IMR-90 (cell line): ENCODE results near the gene CDC42BPA.

Source experiments
- BHLHE40 ChIP-seq: fragments of 150-350 bp; IDR thresholded peaks from 2 replicates; pipeline ENCODE4 v1.6.1; 2016; ENCODE audit warnings: mild to moderate bottlenecking, low read depth, low read length
- CEBPB ChIP-seq: IDR thresholded peaks from 2 replicates; pipeline ENCODE4 v1.6.1; 2012; ENCODE audit warnings: low read depth, low read length, improper control_type of control experiment
- FOS ChIP-seq: fragments of 150-350 bp; IDR thresholded peaks from 2 replicates; pipeline ENCODE4 v1.6.1; 2016; ENCODE audit warnings: low read depth, low read length
- MAFK ChIP-seq: IDR thresholded peaks from 2 replicates; pipeline ENCODE4 v1.6.1; 2012; ENCODE audit warnings: low read depth, low read length, improper control_type of control experiment
- MAZ ChIP-seq: IDR thresholded peaks from 2 replicates; pipeline ENCODE4 v1.6.1; 2012; ENCODE audit warnings: low read depth, mild to moderate bottlenecking, low read length, improper control_type of control experiment, moderate library complexity, borderline replicate concordance
- MXI1 ChIP-seq: IDR thresholded peaks from 2 replicates; pipeline ENCODE4 v1.6.1; 2012; ENCODE audit warnings: low read depth, mild to moderate bottlenecking, low read length, moderate library complexity, borderline replicate concordance
- NFE2L2 ChIP-seq: fragments of 150-350 bp; IDR thresholded peaks from 2 replicates; pipeline ENCODE4 v1.6.1; 2016; ENCODE audit warnings: low read depth, mild to moderate bottlenecking, low read length
- POLR2A ChIP-seq: IDR thresholded peaks from 2 replicates; pipeline ENCODE4 v1.6.1; 2012; ENCODE audit warnings: mild to moderate bottlenecking, low read depth, low read length
- RCOR1 ChIP-seq: IDR thresholded peaks from 2 replicates; pipeline ENCODE4 v1.6.1; 2012; ENCODE audit warnings: mild to moderate bottlenecking, low read length, improper control_type of control experiment; ENCODE audit not compliant: insufficient replicate concordance
- RFX5 ChIP-seq: IDR thresholded peaks from 2 replicates; pipeline ENCODE4 v1.8.0; 2012; ENCODE audit warnings: low read depth, mild to moderate bottlenecking, low read length, moderate library complexity
- SMC3 ChIP-seq: fragments of 150-350 bp; IDR thresholded peaks from 2 replicates; pipeline ENCODE4 v1.6.1; 2016; ENCODE audit warnings: low read depth, mild to moderate bottlenecking, antibody characterized with exemption, low read length, moderate library complexity
- TF ChIP-seq, protein P1 (sequence below): conservative IDR thresholded peaks from 2 replicates; pipeline ENCODE4 v1.5.1; 2012; ENCODE audit warnings: mild to moderate bottlenecking, low read depth, low read length, improper control_type of control experiment
- TF ChIP-seq, protein P2 (sequence below): fragments of 150-350 bp; IDR thresholded peaks from 2 replicates; pipeline ENCODE4 v1.6.1; 2017; ENCODE audit warnings: mild to moderate bottlenecking, antibody characterized with exemption, low read length, low read depth
- TF ChIP-seq, protein P3 (sequence below): fragments of 150-350 bp; IDR thresholded peaks from 2 replicates; pipeline ENCODE4 v1.6.1; 2016; ENCODE audit warnings: low read depth, mild to moderate bottlenecking, low read length, moderate library complexity, borderline replicate concordance

DNA sequence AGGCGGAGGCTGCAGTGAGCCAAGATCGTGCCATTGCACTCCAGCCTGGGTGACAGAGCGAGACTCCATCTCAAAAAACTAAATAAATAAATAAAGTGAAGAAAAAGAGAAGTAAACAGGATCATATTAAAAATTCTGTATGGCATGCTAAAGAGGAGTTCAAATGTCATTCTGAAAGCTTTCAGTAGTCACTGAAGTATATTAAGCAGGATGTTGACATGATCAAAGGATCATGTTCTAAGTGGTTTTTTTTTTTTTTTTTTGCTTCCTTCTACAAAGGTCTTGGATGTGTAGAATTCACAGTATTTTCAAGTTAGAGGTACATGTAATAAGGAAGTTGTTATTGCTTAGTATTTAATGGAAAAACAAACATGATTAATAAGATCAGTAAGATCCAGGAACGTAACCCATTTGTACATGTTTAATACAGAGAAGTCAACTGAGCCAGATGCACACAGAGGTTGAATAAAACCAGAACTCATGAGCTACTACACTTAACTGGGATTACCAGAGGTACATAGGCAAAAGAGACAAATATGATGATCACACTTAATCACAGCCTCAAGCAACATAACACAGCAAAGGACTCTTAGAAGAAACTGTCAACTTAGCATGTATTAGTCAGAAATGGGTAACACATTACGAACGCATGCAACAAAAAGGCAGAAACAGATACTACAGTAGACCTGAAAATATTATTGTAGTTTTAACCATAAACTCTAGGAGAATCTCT lies 12.2 kb downstream of the CDC42BPA start:
- TF ChIP-seq POLR2A (no peak), RFX5 (no peak), CEBPB (no peak), NFE2L2 (no peak), SMC3 (no peak), MAZ (no peak), MXI1 (no peak), FOS (no peak), MAFK (no peak), RCOR1 (no peak), BHLHE40 (no peak)
- TF ChIP-seq, protein P1, sequence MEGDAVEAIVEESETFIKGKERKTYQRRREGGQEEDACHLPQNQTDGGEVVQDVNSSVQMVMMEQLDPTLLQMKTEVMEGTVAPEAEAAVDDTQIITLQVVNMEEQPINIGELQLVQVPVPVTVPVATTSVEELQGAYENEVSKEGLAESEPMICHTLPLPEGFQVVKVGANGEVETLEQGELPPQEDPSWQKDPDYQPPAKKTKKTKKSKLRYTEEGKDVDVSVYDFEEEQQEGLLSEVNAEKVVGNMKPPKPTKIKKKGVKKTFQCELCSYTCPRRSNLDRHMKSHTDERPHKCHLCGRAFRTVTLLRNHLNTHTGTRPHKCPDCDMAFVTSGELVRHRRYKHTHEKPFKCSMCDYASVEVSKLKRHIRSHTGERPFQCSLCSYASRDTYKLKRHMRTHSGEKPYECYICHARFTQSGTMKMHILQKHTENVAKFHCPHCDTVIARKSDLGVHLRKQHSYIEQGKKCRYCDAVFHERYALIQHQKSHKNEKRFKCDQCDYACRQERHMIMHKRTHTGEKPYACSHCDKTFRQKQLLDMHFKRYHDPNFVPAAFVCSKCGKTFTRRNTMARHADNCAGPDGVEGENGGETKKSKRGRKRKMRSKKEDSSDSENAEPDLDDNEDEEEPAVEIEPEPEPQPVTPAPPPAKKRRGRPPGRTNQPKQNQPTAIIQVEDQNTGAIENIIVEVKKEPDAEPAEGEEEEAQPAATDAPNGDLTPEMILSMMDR, result no peak
- TF ChIP-seq, protein P2, sequence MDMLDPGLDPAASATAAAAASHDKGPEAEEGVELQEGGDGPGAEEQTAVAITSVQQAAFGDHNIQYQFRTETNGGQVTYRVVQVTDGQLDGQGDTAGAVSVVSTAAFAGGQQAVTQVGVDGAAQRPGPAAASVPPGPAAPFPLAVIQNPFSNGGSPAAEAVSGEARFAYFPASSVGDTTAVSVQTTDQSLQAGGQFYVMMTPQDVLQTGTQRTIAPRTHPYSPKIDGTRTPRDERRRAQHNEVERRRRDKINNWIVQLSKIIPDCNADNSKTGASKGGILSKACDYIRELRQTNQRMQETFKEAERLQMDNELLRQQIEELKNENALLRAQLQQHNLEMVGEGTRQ, result no peak
- TF ChIP-seq, protein P3, sequence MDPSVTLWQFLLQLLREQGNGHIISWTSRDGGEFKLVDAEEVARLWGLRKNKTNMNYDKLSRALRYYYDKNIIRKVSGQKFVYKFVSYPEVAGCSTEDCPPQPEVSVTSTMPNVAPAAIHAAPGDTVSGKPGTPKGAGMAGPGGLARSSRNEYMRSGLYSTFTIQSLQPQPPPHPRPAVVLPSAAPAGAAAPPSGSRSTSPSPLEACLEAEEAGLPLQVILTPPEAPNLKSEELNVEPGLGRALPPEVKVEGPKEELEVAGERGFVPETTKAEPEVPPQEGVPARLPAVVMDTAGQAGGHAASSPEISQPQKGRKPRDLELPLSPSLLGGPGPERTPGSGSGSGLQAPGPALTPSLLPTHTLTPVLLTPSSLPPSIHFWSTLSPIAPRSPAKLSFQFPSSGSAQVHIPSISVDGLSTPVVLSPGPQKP, result no peak
